GM21717 (cell line): Measurements from ENCODE around the gene LRP5.

ENCODE experiments used
- ATAC-seq: cut with Tn5 transposase; IDR thresholded peaks from one replicate; pipeline ENCODE4 v1.9.1; 2021; ENCODE audit warnings: mild to moderate bottlenecking, moderate library complexity; ENCODE audit not compliant: unreplicated experiment

LRP5 gene

DNA sequence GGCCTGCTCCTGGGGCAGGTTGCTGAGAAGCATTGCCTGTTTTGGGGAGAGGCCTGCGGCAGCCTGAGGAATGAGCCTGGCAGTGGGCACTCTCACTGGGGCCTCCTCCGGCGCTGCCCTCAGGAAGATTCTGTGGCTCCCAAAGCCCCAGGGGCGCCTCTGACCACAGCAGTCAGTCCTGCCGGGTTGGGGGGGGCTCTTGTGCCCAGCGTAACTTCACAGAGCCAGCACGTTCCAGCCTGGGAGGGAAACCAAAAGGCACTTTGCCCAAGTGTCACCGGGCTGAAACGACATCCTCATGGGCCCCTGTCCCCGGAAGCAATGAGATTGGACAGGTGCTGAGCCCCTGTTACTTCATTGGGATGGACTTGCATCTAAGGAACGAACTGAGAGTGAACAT lies 4.3 kb upstream of the LRP5 start:
- no peak for ATAC-seq

DNA sequence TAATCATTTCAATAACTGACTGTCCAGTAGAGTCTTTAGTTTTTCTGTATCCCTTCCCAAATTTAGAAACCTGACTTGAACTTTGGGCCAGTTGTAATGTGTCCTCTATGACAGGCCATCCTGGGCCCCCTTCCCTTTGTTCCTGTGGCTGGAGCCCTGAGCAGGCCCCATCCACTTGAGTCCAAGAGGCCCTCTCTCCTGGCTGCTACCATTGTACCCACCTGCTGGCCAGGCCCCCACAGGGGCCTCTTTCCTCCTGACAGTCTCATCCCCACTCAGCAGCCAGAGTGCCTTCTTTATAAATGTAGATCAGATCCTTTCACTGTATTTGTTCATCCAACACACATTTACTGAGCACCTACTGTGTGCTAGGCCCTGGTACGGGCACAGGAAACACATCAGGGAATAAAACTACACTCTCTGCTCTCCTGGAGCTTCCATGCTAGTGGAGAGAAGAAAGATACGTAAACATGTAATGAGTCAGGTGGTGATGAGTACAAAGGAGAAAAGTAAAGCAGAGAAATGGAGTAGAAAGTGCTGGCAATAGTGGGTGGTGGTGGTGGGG lies 2.7 kb upstream of the LRP5 start:
- ATAC-seq = no peak

DNA sequence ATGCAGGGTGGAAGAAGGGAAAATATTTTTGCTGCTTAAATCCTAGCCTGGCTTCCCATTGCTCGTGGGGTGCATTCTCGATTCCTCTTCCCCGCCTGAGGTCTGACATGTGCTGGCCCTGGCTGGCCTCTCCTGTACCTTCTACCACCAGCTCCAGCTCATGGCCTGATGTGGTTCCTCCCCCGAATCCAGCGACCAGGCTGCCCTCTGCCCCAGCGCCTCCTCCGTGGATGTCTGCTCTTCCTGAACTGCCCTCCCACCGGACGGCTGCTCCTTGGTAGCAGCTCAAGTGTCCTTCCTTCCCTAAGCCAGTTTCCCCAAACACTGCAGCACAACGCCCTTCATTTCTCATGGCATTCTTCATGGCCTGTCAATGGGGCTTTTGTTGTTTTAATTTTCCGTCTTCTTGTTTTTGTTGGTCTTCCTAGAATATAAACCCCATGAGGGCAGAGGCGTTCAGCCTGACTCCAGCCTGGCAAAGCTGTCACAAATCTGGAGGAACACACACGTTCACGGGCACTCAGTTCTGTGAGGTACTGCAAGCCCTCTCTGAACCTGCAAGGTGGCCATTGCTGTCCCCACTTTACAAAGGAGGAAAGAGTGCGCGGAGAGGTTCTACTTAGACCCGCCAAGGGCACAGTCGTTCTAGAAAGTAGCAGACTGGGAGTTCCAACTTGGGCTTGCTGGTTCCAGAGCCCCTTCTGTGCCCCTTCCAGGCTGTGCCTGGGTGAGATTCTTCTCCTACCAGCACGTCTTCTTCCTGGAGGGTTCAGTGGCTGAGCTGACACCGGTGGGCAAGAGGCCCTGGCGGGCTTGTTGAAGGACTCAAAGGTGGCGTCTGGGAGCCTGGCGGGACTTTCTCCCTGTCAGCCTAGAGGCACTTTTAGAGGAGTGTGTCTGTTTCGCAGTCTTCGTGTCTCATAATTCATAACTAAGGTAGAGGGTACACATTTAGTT lies 953 bp upstream of the LRP5 start:
- no peak for ATAC-seq

DNA sequence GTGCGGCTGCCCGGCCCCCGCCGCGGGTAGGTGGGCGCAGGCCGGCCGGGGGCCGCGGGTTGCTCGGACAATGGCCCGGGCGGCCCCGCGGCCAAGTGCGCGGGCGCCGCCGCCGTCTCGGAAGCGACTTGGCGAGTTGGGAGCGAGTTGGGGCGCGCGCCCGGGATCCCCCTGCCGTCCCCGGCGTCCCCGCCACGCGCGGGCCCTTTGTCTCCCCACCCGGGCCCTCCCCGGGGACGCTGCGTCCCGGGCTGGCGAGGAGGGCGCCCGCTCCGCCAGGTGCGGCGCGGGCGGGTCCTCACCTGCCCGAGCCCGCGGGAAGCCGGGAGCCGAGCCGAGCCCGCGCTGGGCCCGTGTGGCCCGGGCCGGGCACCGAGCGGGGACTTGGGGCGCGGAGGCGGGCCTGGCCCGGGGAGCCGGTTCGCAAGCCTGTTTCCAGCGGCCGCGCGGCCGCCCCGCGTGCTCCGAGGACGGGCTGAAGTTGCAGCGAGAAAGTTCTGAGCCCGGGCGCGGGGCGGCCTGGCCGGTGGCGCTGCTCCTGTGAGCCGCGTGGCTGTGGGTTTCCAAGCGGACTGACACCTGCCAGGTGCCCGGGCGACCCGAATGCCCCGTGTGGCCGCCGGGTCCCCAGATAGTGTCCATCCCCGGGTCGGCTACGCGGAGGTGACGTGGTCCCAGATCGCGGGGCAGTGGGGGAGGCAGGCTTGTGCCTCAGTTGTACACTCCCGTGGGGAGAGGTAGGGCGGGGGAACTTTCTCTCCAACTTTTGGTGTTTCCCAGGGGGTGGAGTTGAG lies 586 bp downstream of the LRP5 start:
- ATAC-seq = no peak

DNA sequence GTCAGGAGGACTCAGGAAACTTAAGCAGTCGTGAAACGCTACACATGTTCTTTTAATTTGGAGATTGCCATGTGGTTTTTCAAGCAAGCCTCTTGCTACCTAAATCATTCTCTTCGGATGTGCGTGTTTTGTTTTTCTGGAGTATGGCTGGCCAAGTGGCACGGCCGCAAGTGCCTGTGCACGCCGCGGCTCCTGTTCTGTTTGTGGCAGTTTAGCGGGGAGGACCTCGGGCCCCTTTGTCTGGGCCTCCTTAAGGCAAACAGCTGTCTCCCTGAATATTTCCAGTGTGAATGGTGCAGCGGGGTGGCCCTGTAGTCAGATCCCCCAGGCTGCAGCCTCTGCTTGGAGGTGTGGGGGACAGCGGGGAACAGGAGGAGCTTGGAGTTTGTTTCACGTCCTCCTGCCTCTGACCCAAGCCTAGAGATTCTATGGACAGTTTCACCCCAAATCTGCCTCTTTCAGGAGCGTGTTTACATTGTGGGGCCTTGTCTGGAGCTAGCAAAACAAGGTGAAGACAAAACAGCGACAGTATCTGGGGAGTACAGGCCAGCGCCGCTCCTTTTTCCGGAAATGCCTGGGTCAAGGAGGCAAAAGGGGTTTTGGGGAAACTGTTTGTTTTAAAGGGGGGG lies 1.3 kb downstream of the LRP5 start:
- ATAC-seq = no peak

DNA sequence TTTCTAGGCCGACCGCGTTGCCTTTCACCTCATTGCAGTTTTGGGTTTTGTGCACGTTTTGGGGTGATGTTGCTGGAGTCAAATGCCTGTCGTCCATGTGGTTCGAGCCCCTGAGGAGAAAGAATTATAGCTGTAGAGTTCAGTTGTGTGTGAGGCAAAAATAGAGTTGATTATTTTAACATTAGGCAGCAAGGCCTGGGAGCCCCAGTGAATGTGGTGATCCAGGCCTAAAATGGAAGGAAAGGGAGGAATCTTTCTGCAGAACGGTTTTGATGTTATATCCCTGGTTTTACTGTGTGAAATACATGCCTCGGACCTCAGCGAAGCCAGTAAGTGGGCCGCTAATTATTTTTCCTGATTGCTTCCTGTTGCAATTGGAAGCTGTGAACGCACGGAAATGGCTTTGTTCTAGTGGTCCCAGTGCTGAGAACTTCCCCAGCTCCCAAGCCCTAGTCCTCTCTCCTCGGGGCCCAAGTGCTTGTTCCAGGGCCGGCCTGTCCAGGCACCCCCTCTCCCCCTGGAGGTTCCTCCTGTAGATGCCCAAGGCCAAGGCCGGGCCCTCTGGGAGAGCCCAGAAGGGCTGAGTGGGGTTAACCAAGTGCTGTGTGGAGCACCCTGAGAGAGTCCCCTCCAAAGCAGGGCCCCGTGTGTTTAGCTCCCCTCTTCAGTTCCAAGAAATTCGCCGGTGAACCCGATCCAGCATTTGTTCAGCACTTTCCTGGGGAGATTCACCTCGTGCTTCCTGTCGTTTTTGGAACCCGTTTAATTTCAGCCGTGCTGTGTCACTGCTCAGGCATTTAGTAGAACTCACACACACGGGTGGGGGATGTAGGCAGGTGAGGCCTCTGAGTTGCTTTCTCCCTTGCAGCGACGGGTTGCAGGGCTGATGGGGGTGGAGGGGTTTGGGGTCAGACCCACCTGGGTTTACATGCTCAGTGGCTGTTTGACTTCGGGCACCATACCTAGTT lies 2.1 kb downstream of the LRP5 start:
- no peak for ATAC-seq

DNA sequence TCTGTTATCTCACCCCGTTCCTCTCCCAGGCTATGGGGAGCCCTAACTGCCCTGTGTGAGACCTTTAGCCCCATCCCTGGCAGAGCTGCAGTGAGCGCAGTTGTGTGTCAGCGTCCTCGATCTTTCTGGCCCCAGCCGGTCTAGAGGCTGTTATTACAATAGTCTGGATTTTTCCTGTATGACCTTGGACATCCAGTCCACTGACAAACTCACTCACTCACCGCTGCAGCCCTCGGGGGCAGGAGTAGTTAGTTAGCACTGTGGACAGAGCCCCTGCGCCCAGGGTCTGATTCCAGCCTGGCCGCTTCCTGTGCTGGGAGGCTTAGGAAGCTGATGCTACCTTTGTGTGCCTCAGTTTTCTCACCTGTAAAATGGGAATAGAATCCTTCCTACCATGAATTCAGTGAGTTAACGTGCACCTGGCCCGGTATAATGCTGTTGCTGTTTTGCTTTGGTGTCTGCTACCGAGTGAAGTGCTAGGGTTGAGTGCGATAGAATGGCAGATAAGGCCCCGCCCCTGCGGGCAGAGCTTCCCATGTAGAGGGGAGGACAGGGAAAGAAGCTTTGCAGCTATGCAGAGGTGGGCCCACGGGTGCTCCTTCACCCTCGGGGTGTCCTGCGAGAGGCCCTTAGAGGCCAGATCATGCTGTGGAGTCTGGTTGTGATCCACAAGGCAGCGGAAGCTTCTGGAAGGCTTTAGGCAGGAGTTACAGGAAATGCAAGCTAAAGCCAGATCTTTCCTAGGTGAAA lies 3.0 kb downstream of the LRP5 start:
- no peak for ATAC-seq

DNA sequence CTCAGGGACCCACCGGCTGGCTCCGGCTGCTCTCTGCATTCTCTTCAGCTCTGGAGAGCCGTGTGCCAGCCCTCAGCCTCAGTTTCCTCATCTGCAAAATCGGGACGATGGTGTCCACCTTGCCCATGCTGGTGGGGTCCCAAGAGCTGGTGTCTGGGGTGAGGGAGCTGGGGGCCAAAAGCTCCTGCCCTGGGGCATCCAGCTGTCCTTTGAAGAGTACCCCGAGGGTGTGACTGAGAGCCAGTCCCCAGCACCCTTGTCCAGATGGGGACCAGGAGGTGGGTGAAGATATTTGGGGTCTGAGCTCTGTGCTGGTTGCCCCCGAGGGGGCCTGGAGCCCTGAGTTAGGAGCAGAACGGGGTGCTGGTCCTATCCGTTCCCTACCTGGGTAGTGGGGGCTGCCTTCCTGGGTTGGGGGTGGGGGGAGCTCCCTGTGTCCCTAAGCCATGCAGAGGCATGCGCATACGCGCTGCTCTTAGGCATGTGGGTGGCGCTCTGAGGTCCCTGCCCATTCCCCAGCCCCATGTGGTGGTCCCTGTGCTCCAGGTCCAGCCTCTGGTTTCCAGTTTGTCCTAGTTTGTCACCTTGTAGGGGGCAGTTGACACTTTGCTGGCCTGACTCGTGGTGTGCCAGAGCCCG lies 4.9 kb downstream of the LRP5 start:
- no peak for ATAC-seq

DNA sequence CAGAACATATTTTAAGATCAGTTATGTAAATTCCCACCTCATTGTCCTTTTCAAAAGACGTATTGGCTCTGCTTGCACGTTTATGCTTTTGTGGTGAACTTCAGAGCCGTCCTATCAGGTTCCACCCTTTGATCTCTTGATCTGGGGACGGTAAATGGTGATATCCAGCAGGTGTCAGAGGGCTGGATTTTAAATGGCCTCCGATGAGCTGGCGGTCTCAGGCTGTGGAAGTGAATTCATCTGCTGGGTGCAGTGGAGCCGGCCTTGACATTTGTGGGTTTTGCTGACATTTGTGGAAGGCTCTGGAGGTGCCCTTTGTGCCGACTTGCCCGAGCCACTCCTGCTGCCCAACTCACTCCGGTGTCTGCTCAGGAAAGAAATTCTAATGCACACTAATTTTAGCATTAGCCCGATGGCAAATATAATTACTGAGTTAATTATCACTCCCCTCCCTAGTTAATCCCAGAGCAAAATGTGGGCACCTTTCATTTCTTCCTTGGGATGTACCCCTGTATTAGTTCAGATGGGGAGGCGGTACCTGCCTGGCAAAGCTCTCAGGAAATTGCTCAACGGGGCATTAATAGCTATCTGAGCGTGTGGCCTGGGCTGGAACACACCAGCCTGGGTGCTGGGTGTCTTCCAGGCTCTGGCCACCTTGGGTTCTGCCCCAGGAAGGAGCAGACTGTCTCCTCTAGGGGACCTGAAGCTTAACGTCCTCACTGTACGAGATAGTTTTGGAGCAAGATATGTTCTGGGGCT lies 9.1 kb downstream of the LRP5 start:
- no peak for ATAC-seq

DNA sequence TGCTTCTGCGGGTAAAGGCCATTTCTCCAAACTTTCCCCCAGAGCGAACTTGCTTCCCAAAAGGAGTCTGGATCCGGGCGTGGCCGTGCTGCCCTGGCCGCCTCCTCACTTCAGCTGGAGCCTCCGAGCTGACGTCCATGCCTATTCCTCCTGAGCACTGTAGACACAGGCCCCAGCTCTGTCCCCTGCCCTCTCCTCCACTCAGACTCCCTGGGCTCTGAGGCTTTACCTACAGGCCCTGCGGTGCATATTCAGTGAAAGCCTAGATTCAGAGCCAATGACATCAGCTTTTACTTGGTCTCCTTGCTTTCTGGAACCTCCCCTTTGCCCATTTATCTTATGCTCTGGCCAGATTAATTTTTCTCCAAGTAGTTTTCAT lies 9.7 kb downstream of the LRP5 start:
- ATAC-seq = no peak

DNA sequence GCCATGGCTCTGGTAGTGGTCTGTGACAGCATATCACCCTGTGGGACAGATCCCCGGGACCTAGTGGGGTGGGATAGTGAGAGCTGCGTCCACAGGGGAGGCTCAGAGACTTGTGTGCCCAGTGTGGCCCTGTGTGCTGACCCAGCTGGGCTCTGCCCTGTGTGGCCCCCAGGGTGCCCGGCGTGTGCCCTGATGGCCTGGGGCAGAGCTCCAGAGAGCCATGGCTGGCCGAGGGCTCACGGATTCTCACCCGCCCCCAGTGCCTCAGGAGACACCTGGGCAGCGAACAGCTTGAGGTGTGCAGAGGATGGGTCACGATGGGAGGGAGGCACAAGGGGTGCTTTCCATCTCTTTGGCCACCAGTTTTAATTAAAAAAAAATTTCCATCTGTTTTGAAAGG lies 11.8 kb downstream of the LRP5 start:
- no peak for ATAC-seq

DNA sequence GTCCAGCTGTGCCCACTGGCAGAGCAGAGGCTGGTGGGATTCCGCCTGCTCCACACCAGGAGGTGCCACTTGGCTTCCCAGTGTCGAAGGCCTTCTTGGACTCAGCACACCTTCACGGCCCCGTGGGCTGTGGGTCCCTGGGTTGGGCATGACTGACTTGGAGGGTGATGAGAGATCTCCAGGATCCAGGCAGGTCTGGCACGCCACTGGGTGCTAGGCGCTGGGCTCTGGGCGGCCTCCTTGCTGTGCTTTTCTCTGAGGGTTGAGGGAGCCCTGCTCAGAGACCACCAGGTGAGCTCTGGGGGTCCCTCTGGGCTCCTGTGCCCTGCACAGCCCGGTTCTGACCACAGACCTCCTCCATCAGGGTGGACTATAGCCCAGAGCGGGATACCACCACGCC lies 12.3 kb downstream of the LRP5 start:
- no peak for ATAC-seq

DNA sequence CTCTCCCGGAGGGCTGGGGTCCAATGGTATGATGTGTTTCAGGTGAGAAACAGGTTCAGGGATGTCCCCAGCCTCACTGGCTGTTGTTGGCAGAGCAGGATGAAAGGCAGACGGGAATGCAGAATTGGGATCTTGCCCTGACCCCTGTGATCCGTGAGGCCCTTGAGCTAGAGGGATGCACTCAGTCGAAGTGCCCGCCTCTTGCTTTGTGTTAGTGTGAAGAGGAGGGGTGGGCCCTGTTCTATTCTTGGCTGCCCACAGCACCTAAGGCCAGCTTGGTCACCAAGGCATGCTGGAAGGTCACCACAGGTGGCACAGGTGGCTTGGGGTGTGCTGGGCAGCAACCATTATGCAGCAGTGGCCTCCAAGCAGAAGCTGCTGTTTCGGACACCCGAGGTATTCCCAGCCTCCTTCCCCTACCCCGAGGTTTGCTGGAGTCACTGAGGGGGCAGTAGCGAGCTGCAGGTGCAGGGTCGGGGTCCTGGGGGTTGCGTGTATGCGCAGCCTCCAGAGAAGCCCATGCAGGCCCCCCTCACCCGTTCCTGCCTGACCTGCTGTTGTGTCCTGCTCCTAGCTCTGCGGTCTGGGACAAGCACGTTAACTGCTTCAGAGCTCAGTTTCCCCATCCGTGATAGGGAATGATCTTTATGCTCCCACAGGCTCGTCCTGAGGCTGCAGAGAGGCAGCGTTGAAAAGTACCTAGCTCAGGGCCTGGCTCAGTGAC lies 13.0 kb downstream of the LRP5 start:
- no peak for ATAC-seq

DNA sequence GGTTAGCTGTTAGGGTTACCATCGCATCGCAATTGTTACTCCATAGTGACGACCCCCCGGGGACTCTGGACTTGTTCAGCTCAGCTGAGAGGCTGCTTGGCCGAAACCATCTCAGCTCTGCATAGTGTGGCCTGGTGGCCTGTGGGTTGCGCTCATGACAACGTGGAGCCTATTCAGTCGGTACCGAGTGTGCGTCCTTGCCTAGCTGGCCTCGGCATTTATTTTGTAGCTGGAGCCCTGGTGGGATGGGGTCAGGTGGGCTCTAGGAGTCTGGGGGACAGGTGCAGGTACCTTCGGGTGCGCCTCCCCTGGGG lies 13.5 kb downstream of the LRP5 start:
- no peak for ATAC-seq

DNA sequence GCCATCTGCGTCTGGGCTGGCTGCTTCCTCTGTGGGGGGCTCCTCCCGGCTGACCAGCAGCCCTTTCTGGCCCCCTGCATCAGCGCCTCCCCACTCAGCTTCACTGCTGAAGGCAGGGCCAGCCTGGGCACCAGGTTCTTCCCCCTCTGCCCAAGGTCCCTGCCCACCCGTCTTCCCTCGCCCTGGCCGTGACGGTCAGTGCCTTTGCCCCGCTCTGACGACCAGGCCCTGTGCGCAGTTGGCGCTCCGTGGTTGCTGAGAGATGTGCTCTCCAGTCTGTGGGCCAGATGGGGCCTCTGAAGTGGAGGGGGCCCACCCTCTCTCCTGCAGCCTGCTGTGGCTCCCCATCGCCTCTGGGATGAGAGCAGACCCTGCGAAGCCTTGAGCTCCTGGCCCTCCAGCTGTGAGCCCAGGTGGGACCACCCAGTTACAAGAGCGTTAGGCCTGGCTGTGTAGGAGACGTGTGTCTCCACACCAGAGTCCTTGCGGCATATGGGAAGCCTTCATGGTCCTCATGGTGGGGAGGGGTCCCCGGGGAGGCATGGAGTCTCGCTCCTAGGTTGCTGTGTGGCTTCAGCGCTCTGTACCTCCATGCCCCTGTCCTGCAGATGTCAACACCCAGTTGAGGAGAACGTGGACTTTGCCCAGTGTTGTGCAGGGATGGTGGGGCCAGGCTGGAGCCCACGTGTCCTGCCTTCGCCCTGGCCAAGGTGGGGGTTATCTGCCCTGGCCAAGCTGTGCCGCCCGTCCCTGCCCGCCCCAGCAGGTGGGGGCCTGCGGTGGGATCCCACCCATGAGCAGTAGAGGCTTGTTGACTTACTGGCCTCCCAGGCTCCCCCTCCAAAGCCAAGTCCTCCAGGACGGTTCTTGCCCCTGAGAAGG lies 14.2 kb downstream of the LRP5 start:
- ATAC-seq = no peak

DNA sequence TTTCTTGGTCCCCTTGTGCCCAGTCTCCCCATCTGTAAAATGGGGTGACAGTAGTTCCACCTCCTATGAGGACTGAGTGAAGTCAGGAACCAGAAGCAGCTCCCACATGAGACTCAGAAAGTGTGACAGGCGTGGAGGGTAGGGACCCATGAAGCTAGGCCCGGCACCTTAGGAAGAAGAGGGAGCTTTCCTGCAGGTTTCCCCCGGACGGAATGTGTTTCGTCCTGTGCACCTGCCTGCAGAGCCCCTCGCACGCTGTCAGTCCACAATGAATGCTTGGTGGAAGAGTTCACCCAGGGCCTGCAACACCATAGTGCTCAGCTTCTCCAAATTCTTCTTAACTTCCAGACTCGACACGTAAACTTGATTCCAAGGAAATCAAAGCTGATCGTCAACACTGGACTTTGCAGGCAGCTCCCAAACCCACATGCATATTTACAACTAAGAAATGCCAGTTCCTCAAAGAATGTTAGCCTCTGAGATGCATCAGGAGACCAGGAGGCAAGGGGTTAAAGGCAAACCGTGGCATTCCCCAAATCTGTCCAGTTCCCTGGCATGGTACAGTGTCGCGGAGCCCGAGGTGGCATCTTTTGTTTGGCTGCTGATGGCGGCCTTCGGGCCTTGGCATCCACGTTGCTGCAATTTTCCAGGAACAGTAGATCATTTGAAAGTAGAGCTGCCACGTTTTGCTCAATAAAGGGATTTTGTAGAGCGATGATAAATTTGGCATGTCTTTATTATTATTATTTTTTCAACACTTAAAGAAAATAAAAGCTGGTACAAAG lies 15.4 kb downstream of the LRP5 start:
- no peak for ATAC-seq
